NCI-H82 treated with DMSO at 0.1 percent for 48 hours (cell line): ENCODE data around the gene C14orf39.
"Not testable (repeated sequence)": the region's sequence is repeated elsewhere in the genome, so short reads cannot be mapped to it uniquely, and the experiment has no call there.

Experiments used
- DNase-seq: peaks from one replicate; lab custom pipeline; 2025; ENCODE audit not compliant: unreplicated experiment; lab: John Stamatoyannopoulos, UW

C14orf39 gene

GRCh38 chr14:60490270-60490669, 4.4 kb upstream of the C14orf39 start:
- no peak for DNase-seq

- no peak for DNase-seq
These were observed 2.3 kb upstream of the C14orf39 start for GRCh38 chr14:60488175-60488574.

- no peak for DNase-seq
These were observed 1.3 kb upstream of the C14orf39 start for GRCh38 chr14:60487211-60487610.

- DNase-seq = no peak
These were observed 736 bp downstream of the C14orf39 start for GRCh38 chr14:60485057-60485597.

GRCh38 chr14:60482743-60483142, 3.1 kb downstream of the C14orf39 start:
- no peak for DNase-seq

- not testable (repeated sequence) for DNase-seq
These were observed 5.6 kb downstream of the C14orf39 start for GRCh38 chr14:60480248-60480647.

- no peak for DNase-seq
These were observed 30.0 kb downstream of the C14orf39 start for GRCh38 chr14:60455875-60456274.

- no peak for DNase-seq
These were observed 55.6 kb downstream of the C14orf39 start for GRCh38 chr14:60430276-60430675.

- DNase-seq = no peak
These were observed 65.8 kb downstream of the C14orf39 start for GRCh38 chr14:60420050-60420449.

- DNase-seq = not testable (repeated sequence)
These were observed 88.3 kb downstream of the C14orf39 start for GRCh38 chr14:60397550-60397949.

GRCh38 chr14:60396718-60397343, 89.0 kb downstream of the C14orf39 start:
- no peak for DNase-seq
